GM13977 (cell line): ENCODE results near the gene SUSD3.

Experiments
- DNase-seq: peaks from one replicate; pipeline ENCODE4 v3.0.0; 2012; ENCODE audit warnings: low spot score
- CTCF ChIP-seq: IDR thresholded peaks from 2 replicates; pipeline ENCODE4 v1.5.1; 2012; ENCODE audit warnings: mild to moderate bottlenecking, control low read depth; ENCODE audit not compliant: insufficient read depth; ENCODE audit errors: extremely low read depth, missing control alignments
- in situ Hi-C: fragments of 300-500 bp; cut with MboI; formaldehyde crosslinking; loops from one replicate; pipeline ENCODE4 v1.12.0; 2022; ENCODE audit warnings: low sequenced_read_pairs, low pct_unique_long_range_greater_than_20kb, mixed read lengths, inconsistent platforms; ENCODE audit not compliant: unreplicated experiment

SUSD3 gene

GRCh38 chr9:93128715-93129224 is 70.3 kb downstream of the SUSD3 start:
- in situ Hi-C loops = no loop called here
- no peak for TF ChIP-seq CTCF
- DNase-seq = no peak

DNA sequence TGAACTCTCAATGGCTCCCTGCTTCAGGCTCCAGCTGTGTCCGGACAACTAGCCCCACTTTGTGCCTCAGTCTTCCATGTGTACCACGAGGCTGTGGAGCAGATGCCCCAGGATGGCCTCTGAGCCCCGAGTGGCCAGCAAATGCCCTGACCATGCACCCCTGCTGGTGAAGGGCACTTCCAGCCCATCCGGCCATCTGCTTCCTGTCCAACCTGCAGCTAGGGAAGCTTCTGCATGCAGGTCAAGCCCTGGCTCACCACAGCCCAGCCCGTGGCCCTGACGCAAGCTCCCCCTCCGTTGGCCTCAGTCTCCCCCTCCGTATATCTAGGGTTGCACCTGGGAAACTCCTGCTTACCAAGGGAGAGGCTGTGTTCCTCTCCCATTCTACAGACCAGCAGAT is 70.8 kb downstream of the SUSD3 start:
- TF ChIP-seq CTCF = no peak
- in situ Hi-C loops = no loop called here
- DNase-seq = no peak

GRCh38 chr9:93129691-93130500 is 71.4 kb downstream of the SUSD3 start:
- in situ Hi-C loops = no loop called here
- no peak for DNase-seq
- no peak for TF ChIP-seq CTCF

DNA sequence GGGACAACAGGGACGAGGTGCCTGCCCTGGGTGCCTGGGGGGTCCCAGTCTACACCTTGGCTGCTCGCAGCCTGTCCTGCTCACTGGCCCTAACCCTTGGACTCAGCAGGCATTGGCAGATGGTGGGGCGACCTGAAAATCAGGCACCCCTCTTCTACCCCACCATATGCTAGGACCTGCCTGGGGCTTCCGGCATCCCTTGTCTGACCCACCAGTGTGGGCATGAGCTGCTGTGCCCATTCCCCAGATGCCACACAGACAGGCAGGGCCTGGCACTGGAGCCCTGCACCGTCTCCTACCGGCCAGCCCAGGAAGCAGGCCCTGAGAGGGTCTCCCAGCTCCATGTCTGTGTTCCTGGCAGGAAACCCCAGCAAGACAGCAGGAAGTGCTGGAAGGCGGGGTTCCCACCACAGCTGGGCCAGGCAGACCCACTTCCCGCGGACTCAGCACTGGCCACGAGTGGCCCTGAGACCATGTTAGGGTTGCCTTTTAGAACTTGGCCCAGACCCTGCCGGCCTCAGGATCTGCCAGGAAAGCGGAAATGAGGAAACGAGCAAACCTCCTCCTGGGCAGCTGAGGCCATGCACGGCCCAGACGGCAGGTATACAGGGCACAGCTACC is 72.5 kb downstream of the SUSD3 start:
- no peak for DNase-seq
- in situ Hi-C loops = no loop called here
- no peak for TF ChIP-seq CTCF

GRCh38 chr9:93131599-93132286 is 73.2 kb downstream of the SUSD3 start:
- TF ChIP-seq CTCF = no peak
- in situ Hi-C loops = no loop called here
- DNase-seq = no peak

DNA sequence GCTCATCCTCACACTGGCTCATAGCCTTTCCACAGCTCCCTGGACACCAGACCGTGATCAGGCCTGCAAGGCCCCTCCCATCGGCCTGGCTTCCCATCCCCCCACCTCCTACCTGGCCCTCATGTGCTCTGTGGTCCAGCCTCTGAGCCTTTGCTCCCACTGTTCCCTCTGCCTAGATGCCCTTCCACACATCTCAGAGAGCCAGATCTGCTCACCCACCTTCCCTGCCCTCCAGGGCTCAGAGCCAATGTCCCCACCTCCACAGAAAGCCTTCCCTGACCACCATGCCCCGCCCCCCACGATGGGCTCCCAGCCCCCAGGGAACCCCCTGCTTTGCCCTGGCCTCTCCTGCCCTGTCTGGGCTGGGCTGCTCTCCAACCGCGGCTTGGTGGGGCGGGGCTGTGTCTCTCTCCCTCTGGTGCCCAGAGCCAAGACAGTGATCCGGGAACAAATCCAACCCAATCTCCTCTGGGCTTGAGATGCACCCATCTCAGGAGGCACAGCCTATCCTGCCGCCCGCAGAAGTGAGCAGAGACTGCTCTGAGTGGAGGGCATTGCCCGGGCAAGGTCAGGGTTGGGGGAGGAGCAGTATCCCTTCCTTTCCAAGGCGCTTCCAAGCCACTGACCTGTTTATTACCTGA is 73.9 kb downstream of the SUSD3 start:
- DNase-seq = no peak
- TF ChIP-seq CTCF = no peak
- in situ Hi-C loops = no loop called here
